ENCODE measurements around the gene ZC3H18. TPM values are rescaled to one million over a fixed set of nuclear protein-coding genes. Genes with fewer than 3 reads are reported as not detected.

ZC3H18 gene
- total and polyA plus RNA-seq, 2 donors (not counting 1 experiment from before 2014, with no cell fraction given): 7.9 to 9.4 TPM

DNA sequence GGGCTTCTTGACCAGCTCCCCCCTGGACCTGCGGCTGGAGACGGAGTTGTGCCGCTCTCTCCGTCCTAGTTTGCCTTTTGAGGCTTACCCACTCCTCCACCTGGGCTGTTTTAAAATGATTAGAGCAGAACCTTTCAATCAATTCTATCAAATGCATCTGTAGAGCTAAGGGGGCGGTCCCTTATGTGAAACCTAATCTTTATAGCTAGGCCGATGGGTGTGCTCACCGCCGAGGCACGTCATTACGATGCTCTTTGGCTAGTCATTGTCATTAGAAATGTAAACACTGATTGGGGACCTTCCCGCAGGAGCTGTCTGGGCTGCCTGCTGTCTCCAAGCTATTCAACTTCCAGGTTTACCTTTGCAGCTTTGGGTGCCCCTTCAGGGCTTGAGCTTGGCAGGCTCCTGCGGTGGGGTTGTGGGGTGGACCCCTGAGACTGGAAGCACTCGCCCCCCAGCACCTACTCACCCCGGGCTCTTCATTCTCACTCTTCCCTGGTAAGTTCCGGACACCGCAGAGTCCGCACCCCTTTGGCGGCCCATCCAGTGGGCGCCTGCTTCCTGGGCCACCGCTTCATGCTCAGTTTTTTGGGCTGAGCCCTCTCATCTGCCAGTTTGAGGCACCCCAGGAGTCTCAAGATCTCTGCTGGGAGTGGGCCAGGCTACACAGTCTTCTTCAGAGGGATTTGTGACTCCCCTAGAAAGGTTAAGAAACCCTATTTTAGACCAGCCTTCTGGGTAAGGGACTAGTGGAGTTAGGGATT lies 47.2 kb downstream of the ZC3H18 start:
- no peaks in the 10 kb centered on the region for H3K27me3 ChIP-seq (ENCODE audit: control insufficient read depth, insufficient read depth, low read length)
- H3K27ac ChIP-seq (ENCODE audit: insufficient read depth, low read length): no peak overlapping the region
- H3K9me3 ChIP-seq (ENCODE audit: control insufficient read depth, insufficient read depth, low read depth, low read length): no peaks in the 10 kb centered on the region
- no peaks in the 10 kb centered on the region for H4K20me1 ChIP-seq (ENCODE audit: control insufficient read depth, extremely low read depth, insufficient read depth, low read length)
- TF ChIP-seq EZH2 (IDR thresholded peaks at IDR 0.05; ENCODE audit: low read length, missing control alignments): no peak
- TF ChIP-seq, protein P1, sequence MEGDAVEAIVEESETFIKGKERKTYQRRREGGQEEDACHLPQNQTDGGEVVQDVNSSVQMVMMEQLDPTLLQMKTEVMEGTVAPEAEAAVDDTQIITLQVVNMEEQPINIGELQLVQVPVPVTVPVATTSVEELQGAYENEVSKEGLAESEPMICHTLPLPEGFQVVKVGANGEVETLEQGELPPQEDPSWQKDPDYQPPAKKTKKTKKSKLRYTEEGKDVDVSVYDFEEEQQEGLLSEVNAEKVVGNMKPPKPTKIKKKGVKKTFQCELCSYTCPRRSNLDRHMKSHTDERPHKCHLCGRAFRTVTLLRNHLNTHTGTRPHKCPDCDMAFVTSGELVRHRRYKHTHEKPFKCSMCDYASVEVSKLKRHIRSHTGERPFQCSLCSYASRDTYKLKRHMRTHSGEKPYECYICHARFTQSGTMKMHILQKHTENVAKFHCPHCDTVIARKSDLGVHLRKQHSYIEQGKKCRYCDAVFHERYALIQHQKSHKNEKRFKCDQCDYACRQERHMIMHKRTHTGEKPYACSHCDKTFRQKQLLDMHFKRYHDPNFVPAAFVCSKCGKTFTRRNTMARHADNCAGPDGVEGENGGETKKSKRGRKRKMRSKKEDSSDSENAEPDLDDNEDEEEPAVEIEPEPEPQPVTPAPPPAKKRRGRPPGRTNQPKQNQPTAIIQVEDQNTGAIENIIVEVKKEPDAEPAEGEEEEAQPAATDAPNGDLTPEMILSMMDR (conservative IDR thresholded peaks at IDR 0.05 in 1 of 2, IDR thresholded peaks at IDR 0.05 in 1 of 2; ENCODE audit: low read depth in 1 of 2, low read length in 2 of 2): no peak
- H2AFZ ChIP-seq (ENCODE audit: low read length): no peak overlapping the region
- H3K4me1 ChIP-seq (ENCODE audit: control insufficient read depth, extremely low read depth, insufficient read depth, low read length): peaks cover 3% of the 10 kb centered on the region
- DNase-seq (ENCODE audit: low read depth in 2 of 2): no peak
- H3K36me3 ChIP-seq (ENCODE audit: control insufficient read depth, insufficient read depth, low read length): peaks cover 7% of the 10 kb centered on the region
- no peak overlapping the region for H3K9ac ChIP-seq (ENCODE audit: insufficient read depth, low read length)
- no peak overlapping the region for H3K4me3 ChIP-seq (replicated peaks in 1 of 4; ENCODE audit: control extremely low read depth in 1 of 4, insufficient read depth in 1 of 4, low read depth in 3 of 4, low read length in 4 of 4)
- H3K4me2 ChIP-seq (ENCODE audit: extremely low read depth, insufficient read depth, low read length): no peak overlapping the region
- peaks cover 2% of the 10 kb centered on the region for H3K79me2 ChIP-seq (ENCODE audit: control insufficient read depth, insufficient read depth, low read length)

DNA sequence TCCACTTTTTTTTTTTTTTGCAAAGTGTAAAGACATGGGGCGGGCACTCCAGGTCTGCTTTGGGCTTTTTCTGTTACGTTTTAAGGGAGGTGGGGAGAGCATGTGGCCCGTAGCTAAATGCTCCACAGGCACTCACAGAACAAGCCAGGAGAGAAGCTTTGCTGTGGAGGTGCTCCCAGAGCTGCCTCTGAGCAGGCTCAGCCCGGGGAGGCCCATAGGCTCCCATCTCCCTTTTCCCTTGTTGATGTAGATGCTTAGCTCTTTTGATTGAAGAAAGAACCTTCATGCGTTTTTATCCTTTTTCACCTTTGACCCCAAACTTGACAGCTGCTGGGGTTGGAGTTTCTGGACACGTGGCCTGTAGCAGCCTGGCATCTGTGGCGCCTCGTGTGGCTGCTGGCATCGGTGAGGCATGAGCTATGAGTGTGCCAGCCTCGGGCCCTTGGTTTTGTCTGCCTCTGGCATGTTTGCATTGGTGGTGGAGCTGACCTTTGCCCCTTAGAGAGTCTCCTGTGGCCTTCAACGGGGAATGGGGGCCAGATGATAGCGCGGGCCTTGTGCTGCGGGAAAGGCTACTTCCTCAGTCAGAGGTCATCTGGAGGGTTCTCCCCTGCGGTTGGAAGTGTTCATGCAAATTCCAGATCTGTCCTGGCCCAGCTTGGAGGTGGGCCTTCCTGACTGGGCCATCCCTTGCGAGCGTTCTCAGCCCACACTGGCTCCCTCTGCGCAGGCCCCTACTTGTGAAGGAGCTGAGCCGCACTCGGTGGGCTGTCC lies 48.2 kb downstream of the ZC3H18 start:
- H3K9me3 ChIP-seq (ENCODE audit: control insufficient read depth, insufficient read depth, low read depth, low read length): no peaks in the 10 kb centered on the region
- H2AFZ ChIP-seq (ENCODE audit: low read length): no peak overlapping the region
- no peak overlapping the region for H3K4me3 ChIP-seq (replicated peaks in 1 of 4; ENCODE audit: control extremely low read depth in 1 of 4, insufficient read depth in 1 of 4, low read depth in 3 of 4, low read length in 4 of 4)
- H3K4me1 ChIP-seq (ENCODE audit: control insufficient read depth, extremely low read depth, insufficient read depth, low read length): peaks cover 3% of the 10 kb centered on the region
- no peak overlapping the region for H3K27ac ChIP-seq (ENCODE audit: insufficient read depth, low read length)
- no peak for DNase-seq (ENCODE audit: low read depth in 2 of 2)
- H3K79me2 ChIP-seq (ENCODE audit: control insufficient read depth, insufficient read depth, low read length): peaks cover 2% of the 10 kb centered on the region
- no peak overlapping the region for H3K9ac ChIP-seq (ENCODE audit: insufficient read depth, low read length)
- TF ChIP-seq, protein P1 (conservative IDR thresholded peaks at IDR 0.05 in 1 of 2, IDR thresholded peaks at IDR 0.05 in 1 of 2; ENCODE audit: low read depth in 1 of 2, low read length in 2 of 2): no peak
- TF ChIP-seq EZH2 (IDR thresholded peaks at IDR 0.05; ENCODE audit: low read length, missing control alignments): no peak
- H3K27me3 ChIP-seq (ENCODE audit: control insufficient read depth, insufficient read depth, low read length): no peaks in the 10 kb centered on the region
- H3K36me3 ChIP-seq (ENCODE audit: control insufficient read depth, insufficient read depth, low read length): peaks cover 13% of the 10 kb centered on the region
- H4K20me1 ChIP-seq (ENCODE audit: control insufficient read depth, extremely low read depth, insufficient read depth, low read length): no peaks in the 10 kb centered on the region
- H3K4me2 ChIP-seq (ENCODE audit: extremely low read depth, insufficient read depth, low read length): no peak overlapping the region

DNA sequence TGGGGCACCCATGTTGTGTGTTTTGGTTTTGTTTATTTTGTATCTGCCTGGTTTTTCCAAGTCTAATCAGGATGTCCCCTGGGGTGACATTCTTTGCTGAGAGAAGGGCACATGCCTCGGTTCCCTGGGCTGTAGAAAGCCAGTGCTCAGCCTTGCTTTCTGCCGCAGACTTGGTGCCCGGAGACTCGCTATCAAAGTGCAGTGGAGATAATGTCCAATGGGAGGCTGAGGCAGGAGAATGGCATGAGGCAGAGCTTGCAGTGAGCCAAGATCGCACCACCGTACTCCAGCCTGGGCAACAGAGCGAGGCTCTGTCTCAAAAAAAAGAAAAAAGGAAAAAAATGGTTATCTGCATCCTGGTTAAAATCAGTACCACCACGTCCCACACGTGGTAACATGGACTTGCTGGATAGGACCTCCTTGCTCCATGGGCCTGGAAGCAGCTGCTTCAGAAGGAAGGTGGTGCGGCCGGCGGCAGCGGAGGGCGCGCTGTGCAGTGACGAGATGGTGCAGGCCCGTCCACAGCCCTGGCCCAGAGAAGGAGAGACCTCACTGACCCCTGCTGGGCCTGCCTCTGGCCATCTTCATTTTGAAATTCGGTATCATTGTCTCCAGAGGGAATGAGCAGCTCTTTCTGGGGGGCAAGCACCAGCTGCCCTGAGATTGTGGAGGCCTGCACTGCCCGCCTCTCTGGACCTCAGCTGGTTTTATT lies 48.9 kb downstream of the ZC3H18 start:
- Histone ChIP-seq H4K20me1 (ENCODE audit: control insufficient read depth, extremely low read depth, insufficient read depth, low read length) (no peaks in the 10 kb centered on the region), H3K27me3 (ENCODE audit: control insufficient read depth, insufficient read depth, low read length) (no peaks in the 10 kb centered on the region), H3K4me2 (ENCODE audit: extremely low read depth, insufficient read depth, low read length) (no peak overlapping the region), H3K36me3 (ENCODE audit: control insufficient read depth, insufficient read depth, low read length) (peaks cover 16% of the 10 kb centered on the region), H2AFZ (ENCODE audit: low read length) (no peak overlapping the region), H3K9ac (ENCODE audit: insufficient read depth, low read length) (no peak overlapping the region), H3K4me3 (replicated peaks in 1 of 4; ENCODE audit: control extremely low read depth in 1 of 4, insufficient read depth in 1 of 4, low read depth in 3 of 4, low read length in 4 of 4) (no peak overlapping the region), H3K9me3 (ENCODE audit: control insufficient read depth, insufficient read depth, low read depth, low read length) (no peaks in the 10 kb centered on the region), H3K27ac (ENCODE audit: insufficient read depth, low read length) (no peak overlapping the region), H3K4me1 (ENCODE audit: control insufficient read depth, extremely low read depth, insufficient read depth, low read length) (peaks cover 2% of the 10 kb centered on the region), H3K79me2 (ENCODE audit: control insufficient read depth, insufficient read depth, low read length) (peaks cover 2% of the 10 kb centered on the region)
- DNase-seq (ENCODE audit: low read depth in 2 of 2): no peak
- TF ChIP-seq EZH2 (IDR thresholded peaks at IDR 0.05; ENCODE audit: low read length, missing control alignments): no peak
- TF ChIP-seq, protein P1 (conservative IDR thresholded peaks at IDR 0.05 in 1 of 2, IDR thresholded peaks at IDR 0.05 in 1 of 2; ENCODE audit: low read depth in 1 of 2, low read length in 2 of 2): no peak
